A549 (cell line): Measurements from ENCODE around the gene SLC38A10. TPM values are rescaled to one million over a fixed set of nuclear protein-coding genes. Genes with fewer than 3 reads are reported as not detected.
A peak's percentile ranks its signal among the peaks of the same experiment; 100 is the strongest.

Source experiments
- ATAC-seq, 2 experiments: fragments of 200-7000 bp in 1 of 2; fragments of >200 bp in 1 of 2; cut with Nextera tagmentation in 1 of 2; cut with Tn5 transposase in 1 of 2; 3 replicates each; pipeline versions ENCODE4 v1.8.0 to v1.9.1; 2018 to 2020; ENCODE audit warnings: mild to moderate bottlenecking in 1 of 2, moderate library complexity in 1 of 2
- CTCF ChIA-PET: fragments of 300-600 bp; sonication (Branson Sonifier 250); formaldehyde crosslinking; extraction: SDS; loops from one replicate; lab custom pipeline; 2021; ENCODE audit warnings: antibody characterized with exemption, inconsistent platforms; lab: Yijun Ruan, JAX
- POLR2A ChIA-PET: fragments of 350-600 bp; formaldehyde crosslinking; extraction: SDS; loops from one replicate; lab custom pipeline; 2021; ENCODE audit warnings: antibody characterized with exemption, inconsistent platforms; lab: Yijun Ruan, JAX
- DNase-seq, 2 experiments: peaks; one replicate each; pipeline versions ENCODE4 v3.0.0 to v3.0.0-alpha.2; 2011 to 2016; ENCODE audit warnings: low read depth in 1 of 2, low spot score in 1 of 2
- FAIRE-seq: peaks from 2 replicates; lab custom pipeline; 2011; peaks lifted over from hg19 to GRCh38; lab: Jason Lieb, UNC
- H3K27ac ChIP-seq, 2 experiments: fragments of >200 bp; sonication (Bioruptor Twin); formaldehyde crosslinking; 3 replicates each; pipeline ENCODE4 v1.5.1; 2016 to 2017
- H3K4me1 ChIP-seq: fragments of >200 bp; sonication (Bioruptor Twin); formaldehyde crosslinking; 3 replicates; pipeline ENCODE4 v1.6.1; 2016
- H3K4me2 ChIP-seq: fragments of >200 bp; sonication (Bioruptor Twin); formaldehyde crosslinking; 3 replicates; pipeline ENCODE4 v1.6.1; 2016
- H3K4me3 ChIP-seq: fragments of >200 bp; sonication (Bioruptor Twin); formaldehyde crosslinking; 3 replicates; pipeline ENCODE4 v1.5.1; 2016
- H3K9me3 ChIP-seq: fragments of >200 bp; sonication (Bioruptor Twin); formaldehyde crosslinking; 3 replicates; pipeline ENCODE4 v1.6.1; 2016
- BHLHE40 ChIP-seq: IDR thresholded peaks from 2 replicates; pipeline ENCODE4 v1.6.1; 2012; ENCODE audit warnings: low read depth, low read length, inconsistent platforms
- ESRRA ChIP-seq: fragments of 150-350 bp; IDR thresholded peaks from 2 replicates; pipeline ENCODE4 v1.6.1; 2014; ENCODE audit warnings: mild to moderate bottlenecking, low read length, borderline replicate concordance
- FOSL2 ChIP-seq, 2 experiments: fragments of 450-650 bp in 1 of 2; fragments of >200 bp in 1 of 2; sonication (Bioruptor Twin) in 1 of 2; formaldehyde crosslinking; IDR thresholded peaks; 2 replicates each; pipeline versions ENCODE4 v1.5.0 to v1.6.1; 2016 to 2020; ENCODE audit warnings: mild to moderate bottlenecking in 1 of 2, moderate library complexity in 1 of 2
- FOXS1 ChIP-seq: fragments of 250-450 bp; sonication (Bioruptor Pico); IDR thresholded peaks from 2 replicates; pipeline ENCODE4 v1.5.0; 2020; ENCODE audit warnings: mild to moderate bottlenecking, moderate library complexity
- HOXA7 ChIP-seq: fragments of 250-450 bp; sonication (Bioruptor Pico); IDR thresholded peaks from 2 replicates; pipeline ENCODE4 v1.5.0; 2020; ENCODE audit warnings: mild to moderate bottlenecking, moderate library complexity
- JUNB ChIP-seq: fragments of >200 bp; sonication (Bioruptor Twin); formaldehyde crosslinking; IDR thresholded peaks from 2 replicates; pipeline ENCODE4 v1.6.1; 2016
- KDM1A ChIP-seq: fragments of 200-600 bp; sonication (generic); IDR thresholded peaks from 2 replicates; pipeline ENCODE4 v1.6.1; 2016; ENCODE audit warnings: low read depth, mild to moderate bottlenecking
- MYC ChIP-seq: IDR thresholded peaks from 2 replicates; pipeline ENCODE4 v1.6.1; 2012; ENCODE audit warnings: mild to moderate bottlenecking, inconsistent platforms, low read length, improper control_type of control experiment, borderline replicate concordance
- NFE2L2 ChIP-seq: fragments of 150-350 bp; conservative IDR thresholded peaks from 2 replicates; pipeline ENCODE4 v1.6.1; 2014; ENCODE audit warnings: low read length
- PHF8 ChIP-seq: fragments of 200-600 bp; sonication (generic); IDR thresholded peaks from 2 replicates; pipeline ENCODE4 v1.6.1; 2016; ENCODE audit warnings: low read depth, mild to moderate bottlenecking, antibody characterized with exemption, moderate library complexity, borderline replicate concordance
- TP53 ChIP-seq: fragments of 250-450 bp; sonication (Bioruptor Pico); IDR thresholded peaks from 2 replicates; pipeline ENCODE4 v1.5.0; 2021; ENCODE audit warnings: mild to moderate bottlenecking, moderate library complexity
- ZFP36 ChIP-seq: fragments of 450-650 bp; IDR thresholded peaks from 2 replicates; pipeline ENCODE4 v1.6.1; 2014; ENCODE audit warnings: borderline replicate concordance; ENCODE audit not compliant: partially characterized antibody
- ZSCAN20 ChIP-seq: fragments of 250-450 bp; sonication (Bioruptor Pico); IDR thresholded peaks from 2 replicates; pipeline ENCODE4 v1.8.0; 2022; ENCODE audit warnings: mild to moderate bottlenecking, moderate library complexity
- WGBS: methylation state at CpG from one replicate; pipeline ENCODE4 v1.1.6; 2017; ENCODE audit errors: missing lambda C conversion rate; 5-methylcytosine and 5-hydroxymethylcytosine counted together
- polyA plus RNA-seq, 4 experiments: library from polyadenylated mRNA; depleted of rRNA in 3 of 4; stranded (reverse); fragments of >200 nt; fragmentation: RNase III in 1 of 4; extraction: RNeasy Plus Mini Kit Qiagen cat#74134 plus additional on column Dnase treatment in 1 of 4; gene quantifications; 2 replicates in 3 of 4; 3 replicates in 1 of 4; pipeline ENCODE4 v1.2.3, GENCODE V29; 2011 to 2017
- TF ChIP-seq, protein P1 (sequence below): fragments of >200 bp; sonication (Bioruptor Twin); formaldehyde crosslinking; IDR thresholded peaks from 3 replicates; pipeline ENCODE4 v1.6.1; 2016
- TF ChIP-seq, protein P2 (sequence below): fragments of >200 bp; sonication (Bioruptor Twin); formaldehyde crosslinking; IDR thresholded peaks from 3 replicates; pipeline ENCODE4 v1.5.1; 2016

Gene SLC38A10
- polyA plus RNA-seq, 2 of the 4 experiments (the other 2 are of a cell fraction): 35.8 to 67.4 TPM

DNA sequence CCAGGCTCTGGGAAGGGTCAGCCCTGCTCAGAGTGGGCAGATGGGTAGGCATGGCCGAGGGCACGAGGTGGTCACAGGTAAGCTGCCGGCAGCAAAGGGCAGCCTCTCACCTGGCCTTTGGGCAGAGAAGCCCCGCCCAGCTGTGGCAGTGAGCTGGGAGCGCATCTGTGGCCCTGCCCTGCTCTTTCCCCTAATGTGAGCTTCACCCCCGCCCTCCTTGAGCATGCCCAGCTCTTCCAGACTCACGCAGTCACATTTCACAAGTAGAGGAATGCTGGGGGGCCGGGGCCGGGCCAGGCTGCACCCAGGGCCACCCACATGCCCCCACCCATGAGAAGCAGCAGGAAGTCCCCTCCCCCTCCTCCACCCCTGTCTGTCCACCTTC is 40.7 kb upstream of the SLC38A10 start (continued):
- no peak for TF ChIP-seq PHF8

DNA sequence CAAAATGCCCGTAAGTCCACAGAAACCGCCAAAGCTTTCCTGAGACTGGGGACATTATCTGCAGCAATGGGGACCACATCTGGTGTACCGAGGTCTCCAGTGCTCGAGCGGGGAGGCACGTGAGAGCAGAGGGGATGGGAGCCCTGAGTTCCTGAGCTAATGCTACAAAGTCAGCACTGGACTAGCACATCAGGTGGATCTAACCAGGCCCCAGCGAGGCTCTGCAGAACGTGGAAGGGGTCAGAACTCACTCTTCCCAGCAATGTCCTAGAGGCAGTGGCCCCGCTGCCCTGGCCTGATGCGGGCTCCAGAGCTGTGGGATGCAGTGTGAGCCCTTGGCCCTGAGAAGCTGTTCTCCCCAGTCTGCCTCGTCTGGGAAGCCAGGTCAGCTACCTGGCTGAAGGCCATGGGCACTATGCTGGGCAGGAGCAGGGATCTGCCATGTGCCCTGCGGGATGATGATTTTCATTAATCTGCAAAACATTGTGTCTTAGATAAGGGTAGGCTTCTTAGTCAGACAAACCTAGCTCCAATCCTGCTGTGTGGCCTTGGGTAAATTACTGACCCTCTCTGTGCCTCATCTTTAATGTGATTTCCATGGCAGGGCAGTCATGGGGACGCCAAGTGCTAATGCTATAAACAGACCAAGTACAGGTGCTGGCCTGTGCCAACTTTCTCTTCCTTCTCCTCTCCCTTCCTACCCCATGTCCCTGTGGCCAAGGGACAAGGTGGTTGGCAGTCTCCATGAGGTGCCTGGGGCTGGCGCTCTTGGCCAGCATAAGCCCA is 40.1 kb upstream of the SLC38A10 start:
- no peak for DNase-seq
- H3K4me2 ChIP-seq: peak overlapping the region; percentile 42
- peaks cover 71% of the 10 kb centered on the region for H3K4me1 ChIP-seq
- H3K4me3 ChIP-seq: no peak overlapping the region
- H3K9me3 ChIP-seq: no peaks in the 10 kb centered on the region
- POLR2A ChIA-PET: no interaction called here
- no peak for ATAC-seq
- WGBS: 92% methylated on average over 14 of the region's 14 CpGs
- H3K27ac ChIP-seq: peak overlapping the region in 1 of 2 experiments; percentile 64; a peak in 3 of 6 replicates
- FAIRE-seq: no peak
- TF ChIP-seq KDM1A: 0 out of 2 replicates have a peak, but pooled peaks have one; percentile 75
- peak; percentile 70 for TF ChIP-seq ZFP36
- TF ChIP-seq HOXA7: no peak
- CTCF ChIA-PET: interaction anchor here (1.1 to 4.3 kb wide), 10 partner anchors 10 to 266 kb away, joined by 3 to 23 read pairs (median 6); no protein-coding TSS in a partner anchor

DNA sequence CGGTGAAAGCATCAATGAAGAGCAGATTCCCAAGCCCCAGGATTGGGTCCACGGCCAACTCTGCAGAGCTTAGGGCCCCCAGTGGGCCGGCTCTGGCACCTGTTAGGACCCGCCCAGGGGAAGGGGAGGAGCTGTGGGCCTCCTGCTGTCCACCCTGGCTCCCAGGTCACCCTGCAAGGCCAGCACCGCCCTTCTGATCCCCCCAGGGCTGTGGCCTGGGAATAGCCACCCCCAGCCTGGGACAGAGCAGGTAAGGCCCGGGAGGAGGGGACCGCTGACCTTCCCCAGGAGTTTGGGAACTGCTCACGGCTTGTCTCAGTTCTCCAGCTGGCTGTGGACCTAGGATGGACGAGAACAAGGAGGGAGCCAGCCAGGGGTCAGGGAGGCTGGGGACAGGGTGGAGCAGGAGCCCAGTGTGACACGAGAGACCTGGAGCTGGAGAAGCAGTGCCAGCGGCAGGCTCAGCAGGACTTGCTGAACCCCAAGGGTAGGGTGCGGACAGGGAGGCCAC is 39.3 kb upstream of the SLC38A10 start:
- Histone ChIP-seq H3K4me2 (no peak overlapping the region), H3K4me1 (peaks cover 71% of the 10 kb centered on the region), H3K4me3 (no peak overlapping the region), H3K27ac (peak overlapping the region in 1 of 2 experiments; percentile 64; a peak in 3 of 6 replicates), H3K9me3 (no peaks in the 10 kb centered on the region)
- ChIA-PET CTCF (interaction anchor here (1.1 to 4.3 kb wide), 10 partner anchors 9 to 266 kb away, joined by 3 to 23 read pairs (median 6); no protein-coding TSS in a partner anchor), POLR2A (no interaction called here)
- WGBS: 73% methylated on average over 12 of the region's 12 CpGs
- TF ChIP-seq JUNB (no peak), ZSCAN20 (CRISPR knock-in tag) (no peak), NFE2L2 (no peak), FOXS1 (CRISPR knock-in tag) (no peak), MYC (no peak), ESRRA (no peak), TP53 (CRISPR knock-in tag) (no peak), FOSL2 (IDR thresholded peaks at IDR 0.05) (no peak), FOSL2 (CRISPR knock-in tag; IDR thresholded peaks at IDR 0.05) (no peak), BHLHE40 (no peak)
- TF ChIP-seq, protein P1, sequence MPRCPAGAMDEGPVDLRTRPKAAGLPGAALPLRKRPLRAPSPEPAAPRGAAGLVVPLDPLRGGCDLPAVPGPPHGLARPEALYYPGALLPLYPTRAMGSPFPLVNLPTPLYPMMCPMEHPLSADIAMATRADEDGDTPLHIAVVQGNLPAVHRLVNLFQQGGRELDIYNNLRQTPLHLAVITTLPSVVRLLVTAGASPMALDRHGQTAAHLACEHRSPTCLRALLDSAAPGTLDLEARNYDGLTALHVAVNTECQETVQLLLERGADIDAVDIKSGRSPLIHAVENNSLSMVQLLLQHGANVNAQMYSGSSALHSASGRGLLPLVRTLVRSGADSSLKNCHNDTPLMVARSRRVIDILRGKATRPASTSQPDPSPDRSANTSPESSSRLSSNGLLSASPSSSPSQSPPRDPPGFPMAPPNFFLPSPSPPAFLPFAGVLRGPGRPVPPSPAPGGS: no peak
- TF ChIP-seq, protein P2, sequence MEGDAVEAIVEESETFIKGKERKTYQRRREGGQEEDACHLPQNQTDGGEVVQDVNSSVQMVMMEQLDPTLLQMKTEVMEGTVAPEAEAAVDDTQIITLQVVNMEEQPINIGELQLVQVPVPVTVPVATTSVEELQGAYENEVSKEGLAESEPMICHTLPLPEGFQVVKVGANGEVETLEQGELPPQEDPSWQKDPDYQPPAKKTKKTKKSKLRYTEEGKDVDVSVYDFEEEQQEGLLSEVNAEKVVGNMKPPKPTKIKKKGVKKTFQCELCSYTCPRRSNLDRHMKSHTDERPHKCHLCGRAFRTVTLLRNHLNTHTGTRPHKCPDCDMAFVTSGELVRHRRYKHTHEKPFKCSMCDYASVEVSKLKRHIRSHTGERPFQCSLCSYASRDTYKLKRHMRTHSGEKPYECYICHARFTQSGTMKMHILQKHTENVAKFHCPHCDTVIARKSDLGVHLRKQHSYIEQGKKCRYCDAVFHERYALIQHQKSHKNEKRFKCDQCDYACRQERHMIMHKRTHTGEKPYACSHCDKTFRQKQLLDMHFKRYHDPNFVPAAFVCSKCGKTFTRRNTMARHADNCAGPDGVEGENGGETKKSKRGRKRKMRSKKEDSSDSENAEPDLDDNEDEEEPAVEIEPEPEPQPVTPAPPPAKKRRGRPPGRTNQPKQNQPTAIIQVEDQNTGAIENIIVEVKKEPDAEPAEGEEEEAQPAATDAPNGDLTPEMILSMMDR: no peak
- FAIRE-seq (no peak), DNase-seq (no peak), ATAC-seq (no peak)
